Measurements from ENCODE around the gene TRPT1.

The TRPT1 gene

GRCh38 chr11:64223001-64223651 is 2.9 kb downstream of the TRPT1 start:
- in situ Hi-C loops (cut with HindIII; ENCODE audit: low sequenced_read_pairs) = no loop called here

GRCh38 chr11:64222651-64223000 is 3.4 kb downstream of the TRPT1 start:
- TF ChIP-seq CTCF (IDR thresholded peaks at IDR 0.05; ENCODE audit: low read depth, low read length) = no peak
- in situ Hi-C loops (cut with HindIII; ENCODE audit: low sequenced_read_pairs) = no loop called here
- no peak for DNase-seq (ENCODE audit: low read depth, low spot score)
- H3K4me3 ChIP-seq (ENCODE audit: low read depth, low read length) = no peak overlapping the region

More at GRCh38 chr11:64223001-64223651, 2.9 kb downstream of the TRPT1 start:
- TF ChIP-seq CTCF (IDR thresholded peaks at IDR 0.05; ENCODE audit: low read depth, low read length) = no peak
- H3K4me3 ChIP-seq (ENCODE audit: low read depth, low read length) = no peak overlapping the region
- DNase-seq (ENCODE audit: low read depth, low spot score) = no peak

- in situ Hi-C loops (cut with HindIII; ENCODE audit: low sequenced_read_pairs) = no loop called here
- no peak for DNase-seq (ENCODE audit: low read depth, low spot score)
- TF ChIP-seq CTCF (IDR thresholded peaks at IDR 0.05; ENCODE audit: low read depth, low read length) = no peak
- H3K4me3 ChIP-seq (ENCODE audit: low read depth, low read length) = no peak overlapping the region
These were observed 5.2 kb downstream of the TRPT1 start for GRCh38 chr11:64220798-64221197.

GRCh38 chr11:64220271-64220670 is 5.7 kb downstream of the TRPT1 start:
- H3K4me3 ChIP-seq (ENCODE audit: low read depth, low read length) = no peak overlapping the region
- in situ Hi-C loops (cut with HindIII; ENCODE audit: low sequenced_read_pairs) = no loop called here
- no peak for TF ChIP-seq CTCF (IDR thresholded peaks at IDR 0.05; ENCODE audit: low read depth, low read length)
- DNase-seq (ENCODE audit: low read depth, low spot score) = no peak

- in situ Hi-C loops (cut with HindIII; ENCODE audit: low sequenced_read_pairs) = no loop called here
- no peak for DNase-seq (ENCODE audit: low read depth, low spot score)
- TF ChIP-seq CTCF (IDR thresholded peaks at IDR 0.05; ENCODE audit: low read depth, low read length) = no peak
- H3K4me3 ChIP-seq (ENCODE audit: low read depth, low read length) = no peak overlapping the region
These were observed 6.2 kb downstream of the TRPT1 start for GRCh38 chr11:64219755-64220154.

- no peak overlapping the region for H3K4me3 ChIP-seq (ENCODE audit: low read depth, low read length)
- DNase-seq (ENCODE audit: low read depth, low spot score) = no peak
- TF ChIP-seq CTCF (IDR thresholded peaks at IDR 0.05; ENCODE audit: low read depth, low read length) = no peak
These were observed 6.7 kb downstream of the TRPT1 start for GRCh38 chr11:64219354-64219684.

More at GRCh38 chr11:64219354-64219684, 6.7 kb downstream of the TRPT1 start:
- in situ Hi-C loops (cut with HindIII; ENCODE audit: low sequenced_read_pairs) = no loop called here

All from astrocyte of the spinal cord (primary cell).